GM18519 (cell line): ENCODE data around the gene ESYT2.

Source experiments
- ATAC-seq: cut with Tn5 transposase; IDR thresholded peaks from one replicate; pipeline ENCODE4 v1.9.1; 2021; ENCODE audit warnings: mild to moderate bottlenecking, moderate library complexity; ENCODE audit not compliant: unreplicated experiment, low FRiP score

The ESYT2 gene

GRCh38 chr7:158827411-158828132, 1.7 kb downstream of the ESYT2 start:
- no peak for ATAC-seq

DNA sequence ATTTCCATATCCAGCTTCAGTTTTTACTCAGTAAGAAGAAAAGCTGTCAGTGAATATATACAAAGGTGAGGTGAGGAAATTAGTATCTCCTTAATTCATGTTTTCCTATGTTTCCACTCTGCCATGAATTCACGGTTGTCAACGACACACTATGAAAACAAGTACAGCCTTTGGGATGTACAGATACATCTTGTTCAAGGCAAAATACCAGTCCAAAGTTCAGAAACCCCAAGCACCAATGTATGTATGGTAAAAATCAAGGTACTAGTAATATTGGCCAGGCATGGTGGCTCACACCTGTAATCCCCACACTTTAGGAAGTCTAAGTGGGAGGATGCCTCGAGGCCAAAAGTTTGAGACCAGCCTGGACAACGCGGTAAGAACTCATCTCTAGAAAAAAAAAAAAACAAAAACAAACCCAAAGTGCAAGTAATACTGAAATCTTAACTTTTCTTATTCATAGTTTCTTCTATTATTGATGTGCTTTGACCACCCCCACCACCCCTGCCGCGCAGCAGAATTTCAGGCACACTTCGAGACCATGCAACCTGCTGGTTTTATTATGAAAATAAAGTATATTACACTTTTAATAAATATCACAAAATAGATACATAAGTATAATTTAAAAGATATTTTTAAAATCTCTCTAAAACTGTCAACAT, 3.5 kb downstream of the ESYT2 start:
- ATAC-seq: no peak

DNA sequence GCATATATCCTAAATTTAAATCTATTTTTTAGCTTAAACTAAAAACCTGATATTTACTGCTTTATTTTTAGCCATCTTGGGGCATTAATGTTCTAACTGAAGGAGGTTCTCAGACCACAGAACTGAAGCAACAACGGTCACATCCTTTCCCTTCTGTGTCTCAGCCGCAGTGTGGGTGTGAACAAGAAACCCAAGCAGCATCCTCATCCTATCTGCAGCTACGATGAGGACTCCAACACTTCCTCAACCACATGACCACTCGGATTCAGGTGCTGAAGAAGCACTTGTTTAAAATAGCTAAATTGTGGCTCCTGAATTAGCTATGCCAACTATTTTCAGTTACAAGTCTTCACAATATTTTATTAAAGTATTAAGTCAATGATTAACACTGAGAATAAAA, 5.3 kb downstream of the ESYT2 start:
- ATAC-seq: peak; percentile 76

- ATAC-seq: no peak
These were observed 7.9 kb downstream of the ESYT2 start for GRCh38 chr7:158821171-158822031.

GRCh38 chr7:158820656-158821055, 8.7 kb downstream of the ESYT2 start:
- ATAC-seq: no peak

- ATAC-seq: no peak
These were observed 9.6 kb downstream of the ESYT2 start for GRCh38 chr7:158819571-158820203.

DNA sequence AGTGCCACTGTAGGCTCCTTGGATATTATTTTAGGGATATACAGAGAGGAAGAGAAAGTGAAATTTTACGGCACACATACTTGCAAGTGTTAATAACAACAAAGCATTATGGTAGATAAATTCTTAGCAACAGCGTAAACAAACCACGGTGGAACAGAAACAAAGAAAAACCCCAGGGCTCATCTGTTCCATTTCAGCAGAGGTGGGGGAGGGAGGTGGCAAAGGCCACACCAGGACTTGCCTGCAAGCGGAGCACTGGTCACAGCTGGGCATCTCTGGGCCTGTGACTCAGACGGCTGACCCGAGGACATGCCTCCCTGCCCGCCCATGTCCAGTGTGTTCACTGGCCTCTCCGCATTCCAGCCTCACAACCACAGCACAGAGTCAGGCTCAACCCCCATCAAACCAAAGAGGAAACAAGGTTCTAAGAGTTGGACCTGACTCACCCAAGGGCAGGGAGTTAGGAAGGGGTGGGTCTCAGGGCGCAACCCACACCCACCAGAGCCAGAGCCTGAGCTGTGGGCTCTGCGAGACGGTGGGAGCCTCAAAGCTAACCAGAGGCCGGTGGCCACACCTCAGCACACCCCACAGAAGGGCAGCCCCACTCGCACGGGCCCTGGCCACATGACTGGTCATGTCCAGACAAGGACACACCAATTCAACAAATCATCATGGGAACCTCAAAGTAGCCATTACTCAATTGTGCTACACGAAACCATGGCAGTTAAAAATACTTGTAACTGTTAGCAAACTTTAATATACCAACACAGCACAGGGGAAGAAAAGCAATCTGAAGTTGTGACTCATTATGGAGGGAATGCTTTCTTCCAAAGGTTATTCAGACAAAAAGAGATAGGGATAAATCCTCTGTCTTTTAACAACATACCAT, 10.7 kb downstream of the ESYT2 start:
- ATAC-seq: peak; percentile 72

GRCh38 chr7:158816995-158817394, 12.3 kb downstream of the ESYT2 start:
- no peak for ATAC-seq

DNA sequence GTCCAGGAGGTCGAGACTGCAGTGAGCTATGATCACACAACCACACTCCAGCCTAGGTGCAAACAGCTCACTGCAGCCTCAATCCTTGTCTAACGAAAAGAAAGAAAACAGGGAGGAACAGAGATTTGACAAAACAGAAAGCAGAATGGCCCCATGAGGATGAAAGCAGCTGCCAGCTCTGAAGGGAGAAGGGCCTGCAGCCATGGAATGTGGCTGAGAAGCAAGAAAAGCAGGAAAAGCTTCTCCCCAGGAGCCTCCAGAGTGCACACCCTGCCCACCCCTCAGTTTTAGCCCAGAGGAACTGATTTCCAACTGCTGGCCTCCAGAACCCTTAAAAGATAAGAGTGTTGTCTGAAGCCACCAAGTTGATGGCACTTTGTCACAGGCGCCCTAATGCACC, 13.0 kb downstream of the ESYT2 start:
- ATAC-seq: no peak

DNA sequence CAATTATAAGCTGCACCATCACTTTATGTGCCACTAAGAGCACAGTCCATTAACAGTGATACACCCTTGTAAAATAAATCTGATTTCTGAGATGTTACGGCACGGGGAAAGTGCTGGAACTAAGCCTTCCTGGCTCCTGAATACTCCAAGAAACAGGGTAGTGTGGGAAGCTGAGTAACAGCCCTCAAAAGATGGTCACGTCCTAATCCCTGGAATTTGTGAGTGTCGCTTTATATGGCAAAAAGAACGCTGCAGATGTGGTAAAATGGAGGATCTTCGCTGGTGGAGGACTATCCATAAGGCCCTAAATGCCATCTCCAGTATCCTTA, 13.5 kb downstream of the ESYT2 start:
- ATAC-seq: no peak

DNA sequence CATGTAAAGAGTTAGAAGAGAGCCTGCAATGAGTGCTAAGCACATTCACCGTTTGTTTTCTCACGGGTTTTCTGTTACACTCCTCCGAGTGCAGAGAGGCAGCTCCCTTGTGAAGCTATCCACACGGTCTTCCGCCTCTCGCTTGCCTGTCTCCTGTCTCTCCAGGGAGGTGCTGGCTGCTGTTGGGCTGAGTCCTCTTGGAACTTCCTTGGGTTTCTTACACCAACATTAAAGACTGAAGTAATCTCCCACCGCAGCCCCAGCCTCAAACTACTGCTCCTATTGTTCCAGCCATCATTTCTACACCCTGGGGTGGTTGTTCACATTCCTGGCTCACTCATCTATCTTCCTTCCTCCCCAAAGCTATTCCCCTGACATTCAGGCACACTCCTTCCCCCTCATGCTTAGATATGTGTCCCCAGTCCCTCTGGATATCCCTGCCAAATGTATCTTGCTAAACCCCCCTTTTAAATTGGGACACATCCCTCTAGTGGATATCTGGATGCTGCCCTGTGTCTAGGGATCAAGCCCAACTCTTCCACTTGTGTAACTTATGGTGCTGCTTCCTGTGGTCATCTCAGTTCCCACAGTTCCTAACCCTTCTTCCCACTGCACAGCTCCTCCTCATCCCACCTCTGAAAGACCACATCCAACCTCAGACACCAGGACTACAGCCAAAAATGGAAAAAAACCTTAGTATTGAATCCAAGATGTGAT, 14.1 kb downstream of the ESYT2 start:
- no peak for ATAC-seq

DNA sequence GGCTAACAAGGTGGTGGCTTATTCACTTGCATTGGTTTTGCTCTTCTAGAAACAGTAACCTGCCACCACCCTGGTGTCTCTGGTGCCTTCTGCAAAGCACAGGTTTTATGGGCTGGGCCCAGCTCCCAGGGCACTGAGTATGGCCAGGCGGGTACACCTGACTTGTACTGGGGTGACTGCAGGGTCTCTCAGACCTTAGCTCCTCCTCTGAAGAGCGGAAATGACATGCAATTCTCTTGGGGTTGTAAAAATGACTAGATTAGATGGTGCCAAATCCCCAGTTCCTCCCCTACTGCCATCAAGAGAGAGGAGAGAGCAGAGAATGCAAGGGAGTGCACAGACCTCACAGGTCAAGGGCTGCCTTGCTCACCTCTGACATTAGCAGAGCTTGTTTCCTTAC, 14.7 kb downstream of the ESYT2 start:
- ATAC-seq: no peak

DNA sequence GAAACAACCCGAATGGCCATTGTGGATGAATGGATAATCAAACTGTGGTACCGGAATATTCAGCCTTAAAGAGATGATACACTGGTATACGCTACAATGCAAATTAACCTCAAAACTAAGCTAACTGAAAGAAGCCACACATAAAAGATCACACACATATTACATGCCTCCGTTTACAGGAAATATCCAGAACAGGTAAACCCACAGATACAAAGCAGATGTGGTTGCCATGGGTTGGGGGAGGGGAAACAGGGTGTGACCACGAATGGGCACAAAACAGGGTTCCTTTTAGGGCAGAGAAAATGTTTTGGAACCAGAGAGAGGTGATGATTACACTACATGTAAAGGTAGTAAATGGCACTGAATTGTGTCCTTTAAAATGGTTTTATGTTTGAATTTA, 16.6 kb downstream of the ESYT2 start:
- no peak for ATAC-seq

DNA sequence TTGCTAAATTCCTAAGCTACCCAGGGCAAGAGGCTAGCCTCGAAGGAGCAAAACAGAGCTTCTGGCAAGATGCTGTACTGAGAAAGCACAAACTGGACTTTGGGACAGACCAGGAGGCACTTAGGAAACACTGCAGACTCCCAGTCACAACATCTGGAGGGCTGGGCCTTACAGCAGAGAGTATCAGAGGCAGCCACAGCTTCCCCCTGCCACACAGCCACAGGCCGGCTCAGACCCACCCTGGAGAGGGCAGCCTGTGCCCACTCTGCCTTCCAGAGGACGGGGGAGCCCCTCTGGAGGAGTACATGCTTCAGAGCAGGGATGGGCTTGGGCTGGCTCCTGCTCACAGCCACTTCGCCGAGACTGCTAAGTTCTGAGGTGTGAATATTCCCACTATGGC, 17.4 kb downstream of the ESYT2 start:
- no peak for ATAC-seq

DNA sequence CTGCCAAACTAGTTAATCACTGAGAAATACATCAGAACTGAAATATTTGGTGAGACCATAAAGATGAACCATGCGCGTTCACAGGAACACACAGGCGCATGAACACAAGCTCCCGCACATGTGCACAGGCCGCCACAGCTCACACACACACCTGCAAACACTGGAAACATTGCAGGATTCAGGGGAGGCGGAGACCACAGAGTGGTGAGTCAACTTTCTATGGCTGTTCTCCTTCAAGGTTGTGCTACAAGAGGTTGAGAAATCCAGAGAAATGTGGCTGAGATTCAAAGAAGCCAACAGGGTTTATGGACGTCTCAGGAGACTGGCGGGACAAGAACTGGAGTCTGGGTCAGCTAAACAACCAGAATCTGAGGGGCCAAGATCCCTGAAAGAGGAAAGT, 17.8 kb downstream of the ESYT2 start:
- ATAC-seq: no peak

- ATAC-seq: no peak
These were observed 18.5 kb downstream of the ESYT2 start for GRCh38 chr7:158810846-158811245.

GRCh38 chr7:158809596-158809995, 19.7 kb downstream of the ESYT2 start:
- peak; percentile 78 for ATAC-seq

DNA sequence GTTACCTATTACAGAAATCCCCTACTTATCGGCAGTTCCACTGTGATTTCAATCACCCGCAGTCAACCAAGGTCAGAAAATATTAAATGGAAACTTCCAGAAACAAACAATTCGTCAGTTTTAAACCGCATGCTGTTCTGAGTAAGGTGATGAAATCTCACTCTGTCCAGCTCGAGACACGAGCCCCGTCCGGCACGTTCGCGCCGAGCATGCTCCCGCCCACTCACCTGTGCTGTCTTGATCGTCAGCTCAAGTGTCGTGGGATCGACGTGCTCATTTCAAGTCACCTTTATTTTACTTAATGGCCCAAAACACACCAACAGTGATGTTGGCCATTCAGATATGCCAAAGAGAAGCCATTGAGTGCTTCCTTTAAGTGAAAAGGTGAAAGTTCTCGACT, 21.2 kb downstream of the ESYT2 start:
- ATAC-seq: no peak

GRCh38 chr7:158805937-158806336, 23.4 kb downstream of the ESYT2 start:
- ATAC-seq: no peak
